Tibial nerve (tissue), 3 donors: ENCODE results near the gene HPS1.

Source experiments
- POLR2A ChIP-seq, 2 donors: fragments of 450-650 bp; IDR thresholded peaks; one replicate each; pipeline ENCODE4 v1.6.1; 2017; ENCODE audit warnings: antibody characterized with exemption in 2 of 2, mild to moderate bottlenecking in 2 of 2, moderate library complexity in 2 of 2
- TF ChIP-seq, protein P1 (sequence below), 5 experiments: fragments of 200-600 bp in 3 of 5; fragments of 450-650 bp in 2 of 5; sonication (generic) in 3 of 5; IDR thresholded peaks; one replicate each; pipeline ENCODE4 v1.5.1; 2016 to 2019; ENCODE audit warnings: antibody characterized with exemption in 5 of 5, mild to moderate bottlenecking in 3 of 5, moderate library complexity in 2 of 5

DNA sequence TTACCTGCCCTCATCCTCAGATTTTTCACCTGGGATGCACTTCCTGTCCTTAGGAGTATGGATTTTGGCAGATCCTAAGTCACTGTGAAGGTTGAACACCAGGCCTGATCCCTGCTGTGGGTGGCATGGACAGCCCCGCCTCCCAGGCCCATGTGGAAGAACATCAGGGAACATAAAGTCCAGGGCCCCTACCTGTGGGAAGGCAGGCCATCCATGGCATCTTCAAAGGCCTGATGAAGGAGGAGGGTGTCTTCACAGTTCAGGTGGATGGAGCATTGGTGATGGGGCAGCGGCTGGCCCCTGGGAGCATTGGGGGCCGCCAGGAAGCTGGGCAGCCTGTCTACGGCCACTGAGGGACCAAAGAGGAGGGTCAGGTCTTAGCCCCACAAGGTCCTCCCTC, 56.3 kb downstream of the HPS1 start:
- TF ChIP-seq, protein P1, sequence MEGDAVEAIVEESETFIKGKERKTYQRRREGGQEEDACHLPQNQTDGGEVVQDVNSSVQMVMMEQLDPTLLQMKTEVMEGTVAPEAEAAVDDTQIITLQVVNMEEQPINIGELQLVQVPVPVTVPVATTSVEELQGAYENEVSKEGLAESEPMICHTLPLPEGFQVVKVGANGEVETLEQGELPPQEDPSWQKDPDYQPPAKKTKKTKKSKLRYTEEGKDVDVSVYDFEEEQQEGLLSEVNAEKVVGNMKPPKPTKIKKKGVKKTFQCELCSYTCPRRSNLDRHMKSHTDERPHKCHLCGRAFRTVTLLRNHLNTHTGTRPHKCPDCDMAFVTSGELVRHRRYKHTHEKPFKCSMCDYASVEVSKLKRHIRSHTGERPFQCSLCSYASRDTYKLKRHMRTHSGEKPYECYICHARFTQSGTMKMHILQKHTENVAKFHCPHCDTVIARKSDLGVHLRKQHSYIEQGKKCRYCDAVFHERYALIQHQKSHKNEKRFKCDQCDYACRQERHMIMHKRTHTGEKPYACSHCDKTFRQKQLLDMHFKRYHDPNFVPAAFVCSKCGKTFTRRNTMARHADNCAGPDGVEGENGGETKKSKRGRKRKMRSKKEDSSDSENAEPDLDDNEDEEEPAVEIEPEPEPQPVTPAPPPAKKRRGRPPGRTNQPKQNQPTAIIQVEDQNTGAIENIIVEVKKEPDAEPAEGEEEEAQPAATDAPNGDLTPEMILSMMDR (IDR thresholded peaks at IDR 0.05), result no peak
- no peak for TF ChIP-seq POLR2A (IDR thresholded peaks at IDR 0.05)
